Activated T-helper 17 cell treated with anti-CD3 and anti-CD28 coated beads, Interleukin-2, amount 50 U/mL, for 72 hours (primary cell): ENCODE results near the gene RAD9B. TPM values are rescaled to one million over a fixed set of nuclear protein-coding genes. Genes with fewer than 3 reads are reported as not detected.
A peak's percentile ranks its signal among the peaks of the same experiment; 100 is the strongest.
"Not testable (repeated sequence)": the region's sequence is repeated elsewhere in the genome, so short reads cannot be mapped to it uniquely, and the experiment has no call there.

Experiments used
- ATAC-seq: fragments of 150-1000 bp; cut with Tn5 transposase; replicated peaks from 2 replicates; pipeline ENCODE4 v1.10.0; 2021; ENCODE audit warnings: mild to moderate bottlenecking, moderate library complexity
- H3K27ac Mint-ChIP-seq: one replicate; pipeline ENCODE4 v1.8.0; 2022; ENCODE audit warnings: mixed read lengths
- H3K27me3 Mint-ChIP-seq: one replicate; pipeline ENCODE4 v1.8.0; 2022; ENCODE audit warnings: mixed read lengths
- H3K36me3 Mint-ChIP-seq: one replicate; pipeline ENCODE4 v1.8.0; 2022; ENCODE audit warnings: low read depth, mild to moderate bottlenecking, mixed read lengths
- H3K4me1 Mint-ChIP-seq: one replicate; pipeline ENCODE4 v1.8.0; 2022; ENCODE audit warnings: mixed read lengths
- H3K4me3 Mint-ChIP-seq: one replicate; pipeline ENCODE4 v1.8.0; 2022; ENCODE audit warnings: mild to moderate bottlenecking, mixed read lengths
- H3K9me3 Mint-ChIP-seq: one replicate; pipeline ENCODE4 v1.8.0; 2022; ENCODE audit warnings: mixed read lengths
- total RNA-seq, 2 donors: library from RNA; stranded (reverse); gene quantifications; one replicate each; pipeline ENCODE4 v1.2.3, GENCODE V29; 2022

The RAD9B gene
- total RNA-seq: 1 to 10 TPM; 1.5 to 2.5 TPM

- Mint-ChIP-seq H3K27me3 (no peaks in the 10 kb centered on the region), H3K27ac (peak within 1 kb of the TSS; percentile 98), H3K4me3 (peak within 1 kb of the TSS; percentile 93), H3K4me1 (peaks cover 9% of the 10 kb centered on the region), H3K9me3 (peaks cover 4% of the 10 kb centered on the region), H3K36me3 (peaks cover 54% of the 10 kb centered on the region)
- ATAC-seq: peak; percentile 97
Observed at GRCh38 chr12:110501752-110502738, at the start of gene RAD9B, which contains the start of gene VPS29. RAD9B (plus strand) TSS chr12:110502331; CDS start chr12:110502338, 7 bp downstream. VPS29 (minus strand) TSS chr12:110502111; CDS start chr12:110502051, 60 bp downstream.

DNA sequence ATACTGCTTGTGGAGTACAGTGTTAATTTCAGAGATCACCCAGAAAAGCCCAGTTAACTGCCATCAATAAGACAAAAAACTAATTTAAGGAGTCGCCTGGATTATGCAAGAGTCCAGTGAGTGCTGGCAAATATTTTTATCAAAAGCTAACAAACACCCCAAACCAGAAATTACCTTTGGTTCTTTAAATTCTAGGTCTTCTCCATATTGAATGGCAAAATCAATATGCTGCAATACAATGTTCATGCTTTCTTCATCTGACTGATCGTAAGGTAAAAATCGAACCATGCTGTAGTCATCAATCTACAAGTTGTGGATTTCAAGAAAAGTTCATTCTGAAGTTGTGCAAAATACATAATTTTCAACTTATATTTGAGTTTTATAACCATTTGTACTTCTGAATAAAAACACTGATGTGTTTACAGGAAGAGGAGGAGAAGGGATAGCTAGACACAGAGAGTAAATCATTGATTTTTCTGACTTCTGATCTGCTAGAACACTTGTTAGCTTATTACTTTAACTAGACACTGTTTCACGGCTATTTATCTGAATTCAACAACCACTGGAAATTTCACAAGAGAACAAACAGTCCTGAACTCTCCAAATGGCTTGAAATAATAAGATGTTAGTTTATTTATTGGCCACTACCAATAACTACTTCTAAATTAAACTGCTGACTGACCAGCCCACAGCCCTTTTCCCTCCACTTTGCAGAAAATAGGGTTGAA, 48.4 kb upstream of the RAD9B start:
- no peak overlapping the region for H3K4me3 Mint-ChIP-seq
- H3K27me3 Mint-ChIP-seq: no peaks in the 10 kb centered on the region
- peaks cover 90% of the 10 kb centered on the region for H3K36me3 Mint-ChIP-seq
- ATAC-seq: no peak
- peaks cover 4% of the 10 kb centered on the region for H3K4me1 Mint-ChIP-seq
- no peak overlapping the region for H3K27ac Mint-ChIP-seq
- H3K9me3 Mint-ChIP-seq: no peaks in the 10 kb centered on the region

DNA sequence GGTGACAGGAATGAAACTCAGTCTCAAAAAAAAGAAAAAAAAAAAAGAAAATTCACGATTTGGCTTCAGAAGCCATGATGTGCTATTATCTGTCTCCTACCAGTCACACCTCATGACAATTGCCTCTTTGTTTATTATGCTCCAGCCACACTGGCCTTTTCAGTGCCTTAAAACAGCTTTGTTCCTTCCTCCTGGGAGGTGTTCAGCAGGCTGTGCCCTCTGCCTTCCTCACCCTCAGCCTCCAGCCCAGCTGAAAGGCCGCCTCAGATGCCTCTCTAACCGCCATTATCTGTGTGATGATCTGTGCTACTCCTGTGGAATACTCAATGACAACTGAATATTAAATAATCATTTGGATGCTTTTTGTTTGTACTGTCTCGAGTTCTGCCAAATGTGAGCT, 43.4 kb upstream of the RAD9B start:
- Mint-ChIP-seq H3K9me3 (no peaks in the 10 kb centered on the region), H3K27me3 (no peaks in the 10 kb centered on the region), H3K4me1 (no peaks in the 10 kb centered on the region), H3K27ac (no peak overlapping the region), H3K4me3 (no peak overlapping the region), H3K36me3 (peaks cover 97% of the 10 kb centered on the region)
- ATAC-seq: no peak

- H3K4me3 Mint-ChIP-seq, H3K9me3 Mint-ChIP-seq, H3K27me3 Mint-ChIP-seq, H3K4me1 Mint-ChIP-seq, H3K27ac Mint-ChIP-seq, ATAC-seq: not testable (repeated sequence)
- peaks cover 94% of the 10 kb centered on the region for H3K36me3 Mint-ChIP-seq
Observed at GRCh38 chr12:110461189-110461588, 40.9 kb upstream of the RAD9B start.

DNA sequence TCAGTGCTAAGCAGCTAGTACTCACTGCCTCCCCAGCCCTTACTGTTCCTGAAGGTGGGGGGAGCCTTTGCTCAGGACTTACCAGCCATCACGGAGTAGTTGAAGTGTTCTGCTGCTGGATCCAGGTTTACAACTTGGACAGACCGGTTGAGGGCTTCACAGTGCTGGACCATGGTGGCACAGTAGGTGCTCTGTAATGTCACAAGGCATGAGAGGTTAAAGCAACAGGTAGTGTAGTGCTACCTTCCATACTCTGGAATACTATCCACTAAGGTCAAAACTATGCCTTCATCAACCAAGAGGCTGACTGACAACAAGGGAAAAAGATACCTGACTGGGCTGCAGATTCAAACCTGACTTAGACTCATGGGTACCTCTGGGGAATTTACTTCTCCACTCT, 37.1 kb upstream of the RAD9B start:
- H3K27ac Mint-ChIP-seq: no peak overlapping the region

GRCh38 chr12:110465765-110466164, 36.4 kb upstream of the RAD9B start:
- not testable (repeated sequence) for H3K9me3 Mint-ChIP-seq, H3K4me3 Mint-ChIP-seq, H3K4me1 Mint-ChIP-seq, H3K27ac Mint-ChIP-seq, H3K27me3 Mint-ChIP-seq, ATAC-seq
- peaks cover 76% of the 10 kb centered on the region for H3K36me3 Mint-ChIP-seq

More for the DNA sequence above, 37.1 kb upstream of the RAD9B start:
- H3K27me3 Mint-ChIP-seq: no peaks in the 10 kb centered on the region
- H3K4me3 Mint-ChIP-seq: no peak overlapping the region
- H3K4me1 Mint-ChIP-seq: peaks cover 4% of the 10 kb centered on the region
- peaks cover 76% of the 10 kb centered on the region for H3K36me3 Mint-ChIP-seq
- no peaks in the 10 kb centered on the region for H3K9me3 Mint-ChIP-seq
- ATAC-seq: no peak

GRCh38 chr12:110466791-110467190, 35.3 kb upstream of the RAD9B start:
- H3K36me3 Mint-ChIP-seq: peaks cover 72% of the 10 kb centered on the region
- H3K9me3 Mint-ChIP-seq: no peaks in the 10 kb centered on the region
- H3K4me1 Mint-ChIP-seq: peaks cover 4% of the 10 kb centered on the region
- no peak overlapping the region for H3K27ac Mint-ChIP-seq
- H3K4me3 Mint-ChIP-seq: peak overlapping the region; percentile 87
- ATAC-seq: no peak
- no peaks in the 10 kb centered on the region for H3K27me3 Mint-ChIP-seq

GRCh38 chr12:110467847-110468213, 34.3 kb upstream of the RAD9B start:
- H3K27me3 Mint-ChIP-seq: no peaks in the 10 kb centered on the region
- no peak for ATAC-seq
- peaks cover 69% of the 10 kb centered on the region for H3K36me3 Mint-ChIP-seq
- peaks cover 4% of the 10 kb centered on the region for H3K4me1 Mint-ChIP-seq
- no peaks in the 10 kb centered on the region for H3K9me3 Mint-ChIP-seq
- H3K27ac Mint-ChIP-seq: peak overlapping the region; percentile 92
- peak overlapping the region; percentile 87 for H3K4me3 Mint-ChIP-seq

- peak within 1 kb of the TSS; percentile 92 for H3K27ac Mint-ChIP-seq
- H3K4me1 Mint-ChIP-seq: peaks cover 4% of the 10 kb centered on the region
- peak; percentile 86 for ATAC-seq
- H3K4me3 Mint-ChIP-seq: peak within 1 kb of the TSS; percentile 87
- no peaks in the 10 kb centered on the region for H3K27me3 Mint-ChIP-seq
- H3K36me3 Mint-ChIP-seq: peaks cover 66% of the 10 kb centered on the region
- H3K9me3 Mint-ChIP-seq: no peaks in the 10 kb centered on the region
Observed at GRCh38 chr12:110468214-110469048, 33.7 kb upstream of the RAD9B start, which contains the start of the genes FAM216A and GPN3. FAM216A (plus strand) TSS chr12:110468845; CDS start chr12:110468876, 31 bp downstream. GPN3 (minus strand) TSS chr12:110468257; CDS start chr12:110468203, 54 bp downstream.

DNA sequence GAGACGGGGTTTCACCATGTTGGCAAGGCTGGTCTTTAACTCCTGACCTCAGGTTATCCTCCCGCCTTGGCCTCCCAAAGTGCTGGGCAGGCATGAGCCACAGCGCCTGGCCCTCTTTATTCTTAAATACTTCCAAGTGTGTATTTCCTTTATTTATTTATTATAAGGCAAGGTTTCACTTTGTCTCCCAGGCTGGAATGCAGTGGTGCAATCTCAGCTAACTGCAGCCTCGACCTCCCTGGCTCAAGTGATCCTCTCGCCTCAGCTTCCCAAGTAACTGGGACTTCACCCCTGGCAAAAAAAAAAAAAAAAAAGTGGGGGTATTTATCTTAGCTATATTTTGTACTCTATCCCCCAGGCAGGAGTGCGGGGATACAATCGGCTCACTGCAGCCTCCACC, 26.7 kb upstream of the RAD9B start:
- no peaks in the 10 kb centered on the region for H3K9me3 Mint-ChIP-seq
- no peak overlapping the region for H3K27ac Mint-ChIP-seq
- no peaks in the 10 kb centered on the region for H3K4me1 Mint-ChIP-seq
- H3K36me3 Mint-ChIP-seq: peaks cover 51% of the 10 kb centered on the region
- no peaks in the 10 kb centered on the region for H3K27me3 Mint-ChIP-seq
- no peak for ATAC-seq
- H3K4me3 Mint-ChIP-seq: no peak overlapping the region

GRCh38 chr12:110498984-110499706, 3.0 kb upstream of the RAD9B start:
- no peak overlapping the region for H3K27ac Mint-ChIP-seq
- H3K27me3 Mint-ChIP-seq: no peaks in the 10 kb centered on the region
- ATAC-seq: no peak
- peaks cover 4% of the 10 kb centered on the region for H3K9me3 Mint-ChIP-seq
- H3K4me1 Mint-ChIP-seq: peaks cover 9% of the 10 kb centered on the region
- peak overlapping the region; percentile 93 for H3K4me3 Mint-ChIP-seq
- H3K36me3 Mint-ChIP-seq: peaks cover 83% of the 10 kb centered on the region

DNA sequence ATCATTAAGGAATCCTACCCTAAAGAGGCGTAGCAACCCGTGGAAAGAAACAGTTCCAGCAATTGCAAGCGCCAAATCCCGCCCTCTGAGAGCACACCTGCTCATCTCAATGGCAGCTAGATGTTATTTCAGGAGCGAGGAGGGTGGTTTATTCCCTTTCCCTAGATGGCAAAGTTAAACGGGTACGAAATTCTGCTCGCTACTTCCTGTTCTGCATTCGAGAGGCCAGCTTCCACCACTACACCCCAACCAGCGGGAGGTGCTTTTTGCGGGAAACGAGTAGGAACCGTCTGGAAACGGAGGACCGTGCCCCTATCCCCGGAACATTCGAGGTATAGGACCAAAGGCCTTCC, 756 bp upstream of the RAD9B start:
- H3K9me3 Mint-ChIP-seq: peaks cover 4% of the 10 kb centered on the region
- ATAC-seq: peak; percentile 25
- no peaks in the 10 kb centered on the region for H3K27me3 Mint-ChIP-seq
- peaks cover 9% of the 10 kb centered on the region for H3K4me1 Mint-ChIP-seq
- H3K4me3 Mint-ChIP-seq: peak overlapping the region; percentile 93
- peak overlapping the region; percentile 98 for H3K27ac Mint-ChIP-seq
- peaks cover 61% of the 10 kb centered on the region for H3K36me3 Mint-ChIP-seq

DNA sequence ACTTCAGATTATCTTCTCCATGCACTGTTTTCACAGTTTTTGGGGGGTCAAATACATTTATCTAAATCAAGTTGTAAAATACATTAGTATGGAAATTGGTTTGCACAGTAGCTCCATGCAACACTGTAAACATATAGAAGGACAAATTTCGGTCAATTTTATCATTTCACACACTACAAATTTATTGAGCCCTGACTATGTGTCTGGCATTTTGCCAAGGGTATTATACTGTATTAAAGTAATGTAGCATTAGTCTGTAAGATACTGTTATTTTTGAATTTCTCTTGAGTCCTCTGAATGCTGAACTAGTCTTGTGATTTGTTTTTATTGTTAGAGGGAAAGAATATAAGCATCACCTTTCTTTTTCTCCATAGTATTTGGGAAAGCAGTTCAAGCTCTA, 1.3 kb downstream of the RAD9B start:
- H3K4me1 Mint-ChIP-seq: peaks cover 9% of the 10 kb centered on the region
- no peak overlapping the region for H3K27ac Mint-ChIP-seq
- peak overlapping the region; percentile 93 for H3K4me3 Mint-ChIP-seq
- peaks cover 4% of the 10 kb centered on the region for H3K9me3 Mint-ChIP-seq
- H3K27me3 Mint-ChIP-seq: no peaks in the 10 kb centered on the region
- peaks cover 42% of the 10 kb centered on the region for H3K36me3 Mint-ChIP-seq
- no peak for ATAC-seq
